Neural crest cell (in vitro differentiated cells): Measurements from ENCODE around the gene CHIT1. TPM values are rescaled to one million over a fixed set of nuclear protein-coding genes. Genes with fewer than 3 reads are reported as not detected.
A peak's percentile ranks its signal among the peaks of the same experiment; 100 is the strongest.

Experiments used
- DNase-seq: peaks from one replicate; pipeline ENCODE4 v3.0.0; 2021; ENCODE audit warnings: low read depth, mixed read lengths, low spot score
- H3K27ac Mint-ChIP-seq: one replicate; pipeline ENCODE4 v1.8.0; 2021; ENCODE audit warnings: mild to moderate bottlenecking, mixed read lengths; ENCODE audit not compliant: unreplicated experiment
- H3K27me3 Mint-ChIP-seq: 2 replicates; pipeline ENCODE4 v1.8.0; 2021; ENCODE audit warnings: low read depth, mild to moderate bottlenecking, mixed read lengths
- H3K36me3 Mint-ChIP-seq: 2 replicates; pipeline ENCODE4 v1.8.0; 2021; ENCODE audit warnings: low read depth, mild to moderate bottlenecking, mixed read lengths
- H3K4me1 Mint-ChIP-seq: 2 replicates; pipeline ENCODE4 v1.8.0; 2021; ENCODE audit warnings: mixed read lengths
- H3K4me3 Mint-ChIP-seq: one replicate; pipeline ENCODE4 v1.8.0; 2021; ENCODE audit warnings: mild to moderate bottlenecking, mixed read lengths
- H3K9me3 Mint-ChIP-seq: 2 replicates; pipeline ENCODE4 v1.8.0; 2021; ENCODE audit warnings: mixed read lengths
- total RNA-seq: library from RNA; stranded (reverse); gene quantifications from 2 replicates; pipeline ENCODE4 v1.2.1, GENCODE V29; 2021
- TF ChIP-seq, protein P1 (sequence below): fragments of 200-600 bp; sonication (generic); conservative IDR thresholded peaks from 2 replicates; pipeline ENCODE4 v1.5.0; 2021; ENCODE audit warnings: antibody characterized with exemption, mild to moderate bottlenecking

Gene CHIT1
- total RNA-seq, 1 donor from 2014 or later, result not detected

GRCh38 chr1:203188686-203189232, 40.7 kb downstream of the CHIT1 start:
- Mint-ChIP-seq H3K36me3 (no peaks in the 10 kb centered on the region), H3K4me3 (no peak overlapping the region), H3K4me1 (peaks cover 31% of the 10 kb centered on the region), H3K27ac (no peak overlapping the region), H3K9me3 (no peaks in the 10 kb centered on the region), H3K27me3 (no peaks in the 10 kb centered on the region)
- TF ChIP-seq, protein P1, sequence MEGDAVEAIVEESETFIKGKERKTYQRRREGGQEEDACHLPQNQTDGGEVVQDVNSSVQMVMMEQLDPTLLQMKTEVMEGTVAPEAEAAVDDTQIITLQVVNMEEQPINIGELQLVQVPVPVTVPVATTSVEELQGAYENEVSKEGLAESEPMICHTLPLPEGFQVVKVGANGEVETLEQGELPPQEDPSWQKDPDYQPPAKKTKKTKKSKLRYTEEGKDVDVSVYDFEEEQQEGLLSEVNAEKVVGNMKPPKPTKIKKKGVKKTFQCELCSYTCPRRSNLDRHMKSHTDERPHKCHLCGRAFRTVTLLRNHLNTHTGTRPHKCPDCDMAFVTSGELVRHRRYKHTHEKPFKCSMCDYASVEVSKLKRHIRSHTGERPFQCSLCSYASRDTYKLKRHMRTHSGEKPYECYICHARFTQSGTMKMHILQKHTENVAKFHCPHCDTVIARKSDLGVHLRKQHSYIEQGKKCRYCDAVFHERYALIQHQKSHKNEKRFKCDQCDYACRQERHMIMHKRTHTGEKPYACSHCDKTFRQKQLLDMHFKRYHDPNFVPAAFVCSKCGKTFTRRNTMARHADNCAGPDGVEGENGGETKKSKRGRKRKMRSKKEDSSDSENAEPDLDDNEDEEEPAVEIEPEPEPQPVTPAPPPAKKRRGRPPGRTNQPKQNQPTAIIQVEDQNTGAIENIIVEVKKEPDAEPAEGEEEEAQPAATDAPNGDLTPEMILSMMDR, result no peak
- DNase-seq, result no peak

DNA sequence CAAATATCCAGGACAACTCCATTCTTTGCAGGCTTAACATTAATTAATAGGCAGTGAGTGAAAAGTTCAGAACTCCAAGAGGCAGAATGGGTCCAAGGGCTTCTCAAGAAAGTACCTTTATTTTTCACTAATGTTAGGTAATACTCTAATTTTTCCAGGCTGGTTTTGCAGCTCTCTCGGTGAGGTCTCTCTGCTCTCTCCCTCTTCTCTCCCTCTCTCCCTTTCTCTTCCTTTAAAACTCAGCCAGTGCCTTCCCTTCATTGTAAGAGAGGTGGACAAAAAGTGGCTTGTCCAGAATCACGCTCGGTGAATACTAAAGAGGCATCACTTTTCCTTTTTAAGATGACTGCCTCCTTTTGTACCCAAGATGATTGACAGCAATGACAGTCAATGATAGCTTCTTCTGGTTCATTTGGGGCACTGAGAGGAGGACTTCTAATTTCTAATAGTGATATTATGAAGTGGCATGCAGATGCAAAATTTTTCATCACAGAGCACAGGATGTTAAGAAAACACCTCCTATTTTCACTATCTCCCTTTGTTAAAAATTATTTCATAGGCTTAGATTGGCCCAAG, 41.7 kb downstream of the CHIT1 start:
- Mint-ChIP-seq H3K27ac (peak overlapping the region; percentile 57), H3K4me1 (peaks cover 31% of the 10 kb centered on the region), H3K27me3 (no peaks in the 10 kb centered on the region), H3K4me3 (no peak overlapping the region), H3K9me3 (no peaks in the 10 kb centered on the region), H3K36me3 (no peaks in the 10 kb centered on the region)
- no peak for DNase-seq
- TF ChIP-seq, protein P1, result no peak

DNA sequence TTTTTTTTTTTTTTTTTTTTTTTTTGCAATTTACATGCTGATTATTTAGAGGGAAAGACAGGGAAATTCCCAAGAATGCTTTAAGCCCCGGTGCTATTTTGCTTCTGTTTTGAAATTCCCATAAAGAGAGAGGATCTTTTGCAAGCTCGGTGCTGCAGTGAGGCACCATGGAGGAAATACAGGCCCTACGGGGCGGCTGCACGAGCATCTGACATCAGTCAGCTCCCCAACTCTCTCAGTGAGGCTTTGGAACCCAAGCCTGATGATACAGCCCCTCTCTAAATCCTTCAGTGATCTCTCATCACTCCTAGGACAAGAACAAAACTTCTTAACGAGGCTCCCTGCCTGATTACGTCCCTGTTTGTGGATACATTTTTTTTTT, 42.2 kb downstream of the CHIT1 start:
- no peaks in the 10 kb centered on the region for H3K9me3 Mint-ChIP-seq
- TF ChIP-seq, protein P1, result no peak
- H3K27ac Mint-ChIP-seq, result no peak overlapping the region
- no peak overlapping the region for H3K4me3 Mint-ChIP-seq
- H3K27me3 Mint-ChIP-seq, result no peaks in the 10 kb centered on the region
- no peaks in the 10 kb centered on the region for H3K36me3 Mint-ChIP-seq
- H3K4me1 Mint-ChIP-seq, result peaks cover 28% of the 10 kb centered on the region
- no peak for DNase-seq

GRCh38 chr1:203186446-203187303, 42.8 kb downstream of the CHIT1 start, which contains the start of gene CHI3L1:
TSS of gene CHI3L1 (minus strand) at chr1:203186704. CDS start at chr1:203186623, 81 bp downstream.
- Mint-ChIP-seq H3K27ac (peak within 1 kb of the TSS; percentile 71), H3K4me3 (no peak within 1 kb of the TSS), H3K27me3 (no peaks in the 10 kb centered on the region), H3K36me3 (no peaks in the 10 kb centered on the region), H3K9me3 (no peaks in the 10 kb centered on the region), H3K4me1 (peaks cover 28% of the 10 kb centered on the region)
- TF ChIP-seq, protein P1, result no peak
- no peak for DNase-seq

DNA sequence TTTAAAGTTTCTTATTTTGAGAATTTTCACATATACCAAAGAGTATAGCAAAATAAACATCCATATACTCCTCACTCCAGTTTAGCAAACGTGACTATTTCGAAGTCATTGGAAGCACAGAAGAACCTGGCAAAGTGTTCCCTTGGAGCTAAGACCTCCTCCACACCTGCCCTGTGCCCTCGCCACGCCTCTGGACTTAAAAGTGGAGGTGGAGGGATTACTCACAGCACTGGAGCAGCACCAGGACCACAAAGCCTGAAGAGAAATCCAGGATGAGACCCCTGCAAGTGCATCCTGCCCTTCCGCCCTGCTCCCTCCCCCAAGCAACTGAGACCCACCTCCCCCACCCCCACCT, 43.4 kb downstream of the CHIT1 start:
- DNase-seq, result no peak
- no peak overlapping the region for H3K27ac Mint-ChIP-seq
- H3K27me3 Mint-ChIP-seq, result no peaks in the 10 kb centered on the region
- peaks cover 28% of the 10 kb centered on the region for H3K4me1 Mint-ChIP-seq
- no peaks in the 10 kb centered on the region for H3K36me3 Mint-ChIP-seq
- H3K9me3 Mint-ChIP-seq, result no peaks in the 10 kb centered on the region
- H3K4me3 Mint-ChIP-seq, result no peak overlapping the region
- TF ChIP-seq, protein P1, result no peak
